Bronchial epithelial cell (primary cell): ENCODE measurements around the gene FAM53B. TPM values are rescaled to one million over a fixed set of nuclear protein-coding genes. Genes with fewer than 3 reads are reported as not detected.

Source experiments
- DNase-seq: peaks from one replicate; pipeline ENCODE4 v3.0.0-alpha.2; 2010; ENCODE audit warnings: low read depth
- FAIRE-seq: peaks from 2 replicates; lab custom pipeline; 2011; peaks lifted over from hg19 to GRCh38; lab: Jason Lieb, UNC
- H3K27me3 ChIP-seq: 2 replicates; pipeline ENCODE4 v1.5.1; 2011; ENCODE audit warnings: low read length; ENCODE audit not compliant: control insufficient read depth, insufficient read depth
- H3K36me3 ChIP-seq: 2 replicates; pipeline ENCODE4 v1.5.1; 2011; ENCODE audit warnings: low read length; ENCODE audit not compliant: control insufficient read depth, insufficient read depth
- H3K4me3 ChIP-seq: 2 replicates; pipeline ENCODE4 v1.5.1; 2011; ENCODE audit warnings: mild to moderate bottlenecking, low read depth, low read length, control low read depth
- CTCF ChIP-seq: IDR thresholded peaks from 2 replicates; pipeline ENCODE4 v1.5.1; 2011; ENCODE audit warnings: mild to moderate bottlenecking, moderate library complexity, low read length, control low read depth, inconsistent platforms; ENCODE audit not compliant: insufficient read depth, severe bottlenecking
- total RNA-seq: library from RNA; depleted of rRNA; stranded (reverse); fragments of >200 nt; gene quantifications from 2 replicates; pipeline ENCODE4 v1.2.1, GENCODE V29; 2014

The FAM53B gene
- total RNA-seq, 1 donor from 2014 or later: 19.5 TPM

- FAIRE-seq (no peak), DNase-seq (no peak)
- Histone ChIP-seq H3K27me3 (no peaks in the 10 kb centered on the region), H3K4me3 (no peak overlapping the region), H3K36me3 (peaks cover 17% of the 10 kb centered on the region)
- no peak for TF ChIP-seq CTCF
Measured at GRCh38 chr10:124693396-124693795, 50.8 kb downstream of the FAM53B start.

GRCh38 chr10:124692100-124692446 lies 52.1 kb downstream of the FAM53B start:
- Histone ChIP-seq H3K36me3 (peaks cover 17% of the 10 kb centered on the region), H3K4me3 (no peak overlapping the region), H3K27me3 (no peaks in the 10 kb centered on the region)
- DNase-seq (no peak), FAIRE-seq (no peak)
- no peak for TF ChIP-seq CTCF

- DNase-seq (no peak), FAIRE-seq (no peak)
- Histone ChIP-seq H3K27me3 (no peaks in the 10 kb centered on the region), H3K4me3 (no peak overlapping the region), H3K36me3 (peaks cover 17% of the 10 kb centered on the region)
- TF ChIP-seq CTCF: no peak
Measured at GRCh38 chr10:124691421-124692099, 52.6 kb downstream of the FAM53B start.

GRCh38 chr10:124691002-124691401 lies 53.2 kb downstream of the FAM53B start:
- H3K27me3 ChIP-seq: no peaks in the 10 kb centered on the region
- no peak overlapping the region for H3K4me3 ChIP-seq
- peaks cover 17% of the 10 kb centered on the region for H3K36me3 ChIP-seq
- TF ChIP-seq CTCF: no peak
- FAIRE-seq (no peak), DNase-seq (no peak)

GRCh38 chr10:124689911-124690498 lies 54.2 kb downstream of the FAM53B start:
- no peak for TF ChIP-seq CTCF
- FAIRE-seq: no peak
- Histone ChIP-seq H3K27me3 (no peaks in the 10 kb centered on the region), H3K4me3 (no peak overlapping the region), H3K36me3 (peaks cover 17% of the 10 kb centered on the region)
- DNase-seq: no peak
